Spinal cord (tissue), 4 donors: Measurements from ENCODE around the gene PYGM. TPM values are rescaled to one million over a fixed set of nuclear protein-coding genes. Genes with fewer than 3 reads are reported as not detected.

Source experiments
- polyA plus RNA-seq, 2 donors: library from polyadenylated mRNA; unstranded; fragments of 120-200 nt; gene quantifications; one replicate each; pipeline ENCODE4 v1.2.1, GENCODE V29; 2013; ENCODE audit not compliant: insufficient read length in 2 of 2
- total RNA-seq, 2 donors: library from RNA; depleted of rRNA in 1 of 2; stranded (reverse); fragments of 120-200 nt in 1 of 2; fragments of >200 nt in 1 of 2; gene quantifications; one replicate each; pipeline versions ENCODE4 v1.2.3 to v1.2.4, GENCODE V29; 2013 to 2014

PYGM gene
- total and polyA plus RNA-seq, 4 donors = 8.3 to 13.6 (median 11.5) TPM

Other genes with a start within 250 kb of the PYGM start
- gene SLC22A11, start 204.0 kb downstream of the PYGM start, total RNA-seq = under 1 TPM in 1 of 2 donors, not detected in 1; 0.11 TPM
- under 1 TPM in 1 of 2 donors, not detected in 1; 0.30 TPM for gene SLC22A11, start 204.0 kb downstream of the PYGM start, polyA plus RNA-seq
- not detected for gene SLC22A12, start 168.8 kb downstream of the PYGM start, total RNA-seq
- gene SLC22A12, start 168.8 kb downstream of the PYGM start, polyA plus RNA-seq = not detected
- gene NRXN2, start 36.8 kb downstream of the PYGM start, total RNA-seq = 100 to 1,000 TPM in 1 of 2 donors, 10 to 100 TPM in 1; 68.0 to 145 TPM
- gene NRXN2, start 36.8 kb downstream of the PYGM start, polyA plus RNA-seq = 100 to 1,000 TPM; 415 to 424 TPM
- gene RASGRP2, start 15.8 kb downstream of the PYGM start, total RNA-seq = 10 to 100 TPM; 18.8 to 23.7 TPM
- 10 to 100 TPM; 58.7 to 87.3 TPM for gene RASGRP2, start 15.8 kb downstream of the PYGM start, polyA plus RNA-seq
- 100 to 1,000 TPM; 102 to 118 TPM for gene SF1, start 18.6 kb upstream of the PYGM start, total RNA-seq
- 100 to 1,000 TPM; 286 to 377 TPM for gene SF1, start 18.6 kb upstream of the PYGM start, polyA plus RNA-seq
- 10 to 100 TPM; 15.3 to 26.3 TPM for gene MAP4K2, start 43.2 kb upstream of the PYGM start, total RNA-seq
- gene MAP4K2, start 43.2 kb upstream of the PYGM start, polyA plus RNA-seq = 10 to 100 TPM; 36.0 to 47.7 TPM
- 10 to 100 TPM; 12.4 to 17.6 TPM for gene MEN1, start 50.6 kb upstream of the PYGM start, total RNA-seq
- 10 to 100 TPM; 39.3 to 46.7 TPM for gene MEN1, start 50.6 kb upstream of the PYGM start, polyA plus RNA-seq
- gene CDC42BPG, start 84.7 kb upstream of the PYGM start, total RNA-seq = 1 to 10 TPM in 1 of 2 donors, under 1 TPM in 1; 0.59 to 2.0 TPM
- 1 to 10 TPM in 1 of 2 donors, under 1 TPM in 1; 0.43 to 1.5 TPM for gene CDC42BPG, start 84.7 kb upstream of the PYGM start, polyA plus RNA-seq
- 10 to 100 TPM; 40.9 to 75.8 TPM for gene EHD1, start 118.6 kb upstream of the PYGM start, total RNA-seq
- 100 to 1,000 TPM in 1 of 2 donors, 10 to 100 TPM in 1; 82.4 to 102 TPM for gene EHD1, start 118.6 kb upstream of the PYGM start, polyA plus RNA-seq
- gene ATG2A, start 157.2 kb upstream of the PYGM start, total RNA-seq = 10 to 100 TPM in 1 of 2 donors, 1 to 10 TPM in 1; 8.1 to 14.7 TPM
- gene ATG2A, start 157.2 kb upstream of the PYGM start, polyA plus RNA-seq = 10 to 100 TPM; 26.0 to 26.8 TPM
- 10 to 100 TPM; 26.3 to 40.0 TPM for gene PPP2R5B, start 164.7 kb upstream of the PYGM start, total RNA-seq
- 10 to 100 TPM; 96.4 to 99.8 TPM for gene PPP2R5B, start 164.7 kb upstream of the PYGM start, polyA plus RNA-seq
- 1 to 10 TPM in 1 of 2 donors, under 1 TPM in 1; 0.59 to 3.5 TPM for gene GPHA2, start 175.9 kb upstream of the PYGM start, total RNA-seq
- 1 to 10 TPM in 1 of 2 donors, not detected in 1; 1.9 TPM for gene GPHA2, start 175.9 kb upstream of the PYGM start, polyA plus RNA-seq
- gene MAJIN, start 212.1 kb upstream of the PYGM start, total RNA-seq = under 1 TPM in 1 of 2 donors, not detected in 1; 0.50 TPM
- under 1 TPM in 1 of 2 donors, not detected in 1; 0.42 TPM for gene MAJIN, start 212.1 kb upstream of the PYGM start, polyA plus RNA-seq
- gene BATF2, start 237.0 kb upstream of the PYGM start, total RNA-seq = under 1 TPM; 0.99 TPM
- gene BATF2, start 237.0 kb upstream of the PYGM start, polyA plus RNA-seq = 1 to 10 TPM in 1 of 2 donors, under 1 TPM in 1; 0.76 to 1.0 TPM